HG03039 (cell line): Measurements from ENCODE around the gene MSH4.
"Not testable (repeated sequence)": the region's sequence is repeated elsewhere in the genome, so short reads cannot be mapped to it uniquely, and the experiment has no call there.

ENCODE experiments used
- ATAC-seq: cut with Tn5 transposase; IDR thresholded peaks from one replicate; pipeline ENCODE4 v1.9.1; 2021; ENCODE audit warnings: mild to moderate bottlenecking, moderate library complexity; ENCODE audit not compliant: unreplicated experiment

MSH4 gene

DNA sequence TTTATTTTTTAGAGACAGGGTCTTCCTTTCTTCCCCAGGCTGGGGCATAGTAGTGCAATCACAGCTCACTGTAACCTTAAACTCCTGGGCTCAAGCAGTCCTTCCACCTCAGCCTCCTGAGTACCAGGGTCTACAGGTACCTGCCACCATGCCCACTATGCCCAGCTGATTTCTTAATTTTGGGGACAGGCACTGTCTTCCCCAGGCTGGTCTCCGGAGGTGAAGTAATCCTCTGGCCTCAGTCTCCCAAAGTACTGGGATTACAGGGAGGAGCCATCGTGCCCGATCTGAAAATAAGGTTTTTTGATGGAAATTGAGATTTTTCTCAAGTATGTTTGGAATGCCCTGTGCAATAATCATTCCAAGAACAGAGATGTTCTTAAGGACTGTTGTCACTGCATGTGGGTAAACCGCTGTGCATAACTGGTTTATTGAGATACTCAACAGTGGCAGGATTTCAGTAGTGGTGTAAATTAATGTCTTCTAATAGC, 934 bp upstream of the MSH4 start:
- no peak for ATAC-seq

DNA sequence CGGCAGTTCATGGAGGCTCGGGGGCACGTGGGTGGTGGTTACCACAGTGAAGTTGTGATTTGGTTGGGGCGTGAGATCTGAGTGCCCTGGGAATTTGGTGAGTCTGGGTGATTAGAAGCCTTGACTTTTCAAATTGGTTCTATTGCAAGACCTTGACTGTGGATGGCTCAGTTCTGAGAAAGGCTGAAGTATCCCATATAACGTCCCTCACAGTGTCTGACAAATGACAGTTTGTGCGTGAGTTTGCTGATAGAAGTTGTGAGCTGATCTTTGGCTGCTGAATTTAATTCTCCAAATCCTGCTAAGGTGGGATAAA, 549 bp downstream of the MSH4 start:
- no peak for ATAC-seq

DNA sequence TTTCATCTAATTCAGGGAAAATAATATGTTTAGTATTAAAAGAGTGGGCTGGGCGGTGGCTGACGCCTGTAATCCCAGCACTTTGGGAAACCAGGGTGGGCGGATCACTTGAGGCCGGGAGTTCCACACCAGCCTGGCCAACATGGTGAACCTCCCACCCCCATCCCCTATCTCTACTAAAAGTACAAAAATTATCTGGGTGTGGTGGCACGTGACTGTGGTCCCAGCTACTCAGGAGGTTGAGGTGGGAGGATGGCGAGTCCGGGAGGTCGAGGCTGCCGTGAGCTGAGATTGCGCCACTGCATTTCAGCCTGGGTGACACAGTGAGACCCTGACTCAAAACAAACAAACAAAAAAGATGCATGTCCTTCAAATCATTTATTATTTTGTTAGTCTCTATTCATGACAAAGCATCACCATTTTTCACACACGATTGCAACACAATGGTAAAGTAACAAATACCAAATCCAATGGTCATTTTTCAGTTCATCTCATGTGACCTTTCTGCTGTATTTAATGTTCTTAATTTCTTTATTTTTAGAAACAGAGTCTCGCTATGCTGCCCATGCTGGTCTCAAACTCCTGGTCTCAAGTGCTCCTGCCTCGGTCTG, 1.0 kb downstream of the MSH4 start:
- no peak for ATAC-seq

DNA sequence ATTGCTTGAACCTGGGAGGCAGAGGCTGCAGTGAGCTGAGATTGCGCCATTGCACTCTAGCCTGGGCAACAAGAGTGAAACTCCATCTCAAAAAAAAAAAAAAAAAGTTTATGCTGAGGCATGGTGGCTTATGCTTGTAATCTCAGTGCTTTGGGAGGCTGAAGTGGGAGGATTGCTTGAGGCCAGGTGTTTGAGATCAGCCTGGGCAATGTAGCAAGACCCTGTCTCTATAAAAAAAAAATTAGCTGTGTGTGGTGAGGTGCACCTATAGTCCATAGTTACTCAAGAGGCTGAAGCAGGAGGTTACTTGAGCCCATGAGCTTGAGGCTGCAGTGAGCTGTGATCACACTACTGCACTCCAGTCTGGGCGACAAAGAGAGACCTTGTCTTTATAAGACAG, 4.8 kb downstream of the MSH4 start:
- ATAC-seq: not testable (repeated sequence)

DNA sequence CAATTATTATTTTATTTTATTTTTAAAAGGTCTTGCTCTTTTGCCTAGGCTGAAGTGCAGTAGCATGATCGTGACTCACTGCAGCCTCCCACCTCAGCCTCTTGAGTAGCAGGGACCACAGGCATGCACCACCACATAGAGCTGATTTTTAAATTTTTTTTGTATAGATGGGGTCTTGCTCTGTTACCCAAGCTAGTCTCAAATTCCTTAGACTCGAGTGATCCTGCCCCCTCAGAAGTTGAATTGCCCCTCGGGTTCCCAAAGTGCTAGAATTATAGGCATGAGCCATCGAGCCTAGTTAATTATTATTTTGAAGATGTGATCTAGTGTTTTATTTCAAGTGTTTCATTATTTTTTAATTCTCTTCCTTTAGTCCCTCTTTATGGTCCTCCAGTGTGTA, 12.2 kb downstream of the MSH4 start:
- ATAC-seq: no peak

DNA sequence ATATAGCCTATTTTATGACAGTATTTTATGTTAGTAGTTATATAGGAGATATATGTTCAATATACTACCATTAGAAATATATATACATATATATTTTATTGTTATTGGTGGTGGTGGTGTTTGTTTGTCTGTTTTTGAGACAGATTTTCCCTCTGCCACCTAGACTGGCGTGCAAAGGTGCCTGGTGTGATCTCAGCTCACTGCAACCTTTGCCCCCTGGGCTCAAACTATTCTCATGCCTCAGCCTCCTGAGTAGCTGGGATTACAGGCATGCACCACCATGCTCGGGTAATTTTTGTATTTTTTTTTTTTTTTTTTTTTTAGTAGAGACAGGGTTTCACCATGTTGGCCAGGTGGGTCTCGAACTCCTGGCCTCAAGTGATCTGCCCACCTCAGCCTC, 13.4 kb downstream of the MSH4 start:
- not testable (repeated sequence) for ATAC-seq

DNA sequence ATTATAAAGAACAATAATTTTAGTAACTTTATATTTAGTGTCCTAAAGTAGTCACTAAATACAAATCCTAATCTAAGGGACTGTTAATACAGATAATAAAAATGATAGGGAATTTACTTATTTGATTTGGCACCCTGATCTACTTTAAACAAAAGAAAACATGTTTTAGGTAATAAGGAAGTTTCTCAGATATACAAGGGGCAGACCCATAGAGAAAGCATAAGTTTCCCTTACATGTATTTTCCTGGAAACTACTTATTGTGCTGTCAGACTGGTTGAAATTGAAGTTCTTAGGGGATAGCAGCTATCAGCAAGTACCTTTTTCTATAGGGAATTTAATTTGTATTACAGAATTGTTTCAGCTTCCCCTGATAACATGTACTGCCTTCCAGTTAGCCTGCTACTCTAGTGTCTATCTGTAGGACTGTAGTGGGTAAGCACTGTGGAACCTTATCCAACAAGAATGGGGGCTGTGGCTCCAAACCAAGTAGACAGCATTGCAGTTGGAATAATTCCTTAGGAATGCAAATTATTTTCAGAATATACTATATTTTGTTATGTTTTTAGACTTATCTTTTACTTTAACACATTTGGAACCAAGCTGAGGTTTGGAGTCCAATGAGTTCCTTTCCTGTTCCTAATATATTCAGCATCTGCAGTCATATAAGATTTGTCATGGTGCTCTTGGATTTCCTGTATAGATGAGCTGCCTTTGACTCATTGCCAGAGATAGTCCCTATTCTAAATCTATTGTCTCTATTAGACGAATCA, 14.7 kb downstream of the MSH4 start:
- ATAC-seq: no peak

DNA sequence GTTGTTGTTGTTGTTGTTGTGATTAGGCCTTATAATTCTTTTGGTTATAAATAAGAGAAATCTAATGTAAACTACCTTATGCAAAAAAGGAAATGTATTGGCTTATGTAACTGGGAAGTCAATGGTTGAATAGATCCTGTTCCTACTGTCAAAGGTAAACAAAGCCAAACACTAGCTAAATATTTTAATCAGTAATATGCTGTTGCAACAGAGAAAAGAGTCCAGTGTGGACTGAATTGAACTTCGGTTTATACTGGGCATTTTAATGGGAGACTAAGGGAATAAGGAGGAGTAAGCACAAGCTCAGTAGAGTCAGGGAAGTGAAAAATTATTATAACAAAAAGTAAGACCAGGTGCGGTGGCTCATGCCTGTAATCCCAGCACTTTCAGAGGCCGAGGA, 15.4 kb downstream of the MSH4 start:
- ATAC-seq: no peak

DNA sequence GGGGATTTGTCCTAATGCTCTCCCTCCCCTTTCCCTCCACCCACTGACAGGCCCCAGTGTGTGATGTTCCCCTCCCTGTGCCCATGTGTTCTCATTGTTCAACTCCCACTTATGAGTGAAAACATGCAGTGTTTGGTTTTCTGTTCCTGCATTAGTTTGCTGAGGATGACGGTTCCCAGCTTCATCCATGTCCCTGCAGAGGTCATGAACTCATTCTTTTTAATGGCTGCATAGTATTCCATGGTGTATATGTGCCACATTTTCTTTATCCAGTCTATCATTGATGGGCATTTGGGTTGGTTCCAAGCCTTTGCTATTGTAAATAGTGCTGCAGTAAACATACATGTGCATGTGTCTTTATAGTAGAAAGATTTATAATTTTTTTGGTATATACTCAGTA, 26.9 kb downstream of the MSH4 start:
- not testable (repeated sequence) for ATAC-seq

DNA sequence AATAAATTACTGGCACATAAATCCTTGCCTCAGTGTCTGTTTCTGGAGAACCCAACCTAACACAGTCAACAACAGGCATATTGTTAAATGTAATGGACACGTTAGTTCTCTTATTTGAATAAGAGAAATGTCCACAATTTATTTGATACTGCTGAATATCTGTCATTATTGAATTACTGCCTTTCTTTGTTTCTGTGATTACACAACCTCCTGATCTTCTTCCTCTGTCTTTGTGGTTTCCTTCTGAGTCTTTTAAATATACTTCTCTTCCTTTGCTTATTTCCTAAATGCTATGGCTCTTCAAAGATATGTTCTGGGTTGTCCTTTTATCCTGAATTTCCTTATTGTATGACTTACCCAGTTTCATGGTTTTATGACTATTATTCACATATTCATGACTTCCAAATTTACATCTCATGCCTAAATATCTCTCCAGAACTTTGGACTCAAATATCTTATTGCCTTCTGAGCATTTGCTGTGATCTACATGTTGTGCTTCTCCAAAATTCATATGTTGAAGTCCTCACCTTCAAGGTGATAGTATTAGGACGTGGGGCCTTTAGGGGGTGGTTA, 39.9 kb downstream of the MSH4 start:
- ATAC-seq: no peak

DNA sequence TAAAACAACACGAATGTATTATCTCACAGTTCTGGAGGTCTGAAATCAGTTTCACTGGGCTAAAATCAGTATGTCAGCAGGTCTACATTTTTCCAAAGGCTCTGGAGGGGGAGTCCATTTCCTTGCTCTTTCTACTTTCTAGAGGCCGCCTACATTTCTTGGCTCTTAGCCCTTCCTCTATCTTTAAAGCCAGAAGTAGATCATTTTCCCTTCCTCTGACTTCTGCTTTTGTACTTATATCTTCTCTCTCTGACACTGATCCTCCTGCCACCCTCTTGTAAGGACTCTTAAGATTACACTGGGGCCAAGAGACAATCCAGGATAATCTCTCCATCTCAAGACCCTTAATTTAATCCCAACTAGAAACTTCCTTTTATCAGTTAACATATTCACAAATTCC, 41.4 kb downstream of the MSH4 start:
- ATAC-seq: no peak

DNA sequence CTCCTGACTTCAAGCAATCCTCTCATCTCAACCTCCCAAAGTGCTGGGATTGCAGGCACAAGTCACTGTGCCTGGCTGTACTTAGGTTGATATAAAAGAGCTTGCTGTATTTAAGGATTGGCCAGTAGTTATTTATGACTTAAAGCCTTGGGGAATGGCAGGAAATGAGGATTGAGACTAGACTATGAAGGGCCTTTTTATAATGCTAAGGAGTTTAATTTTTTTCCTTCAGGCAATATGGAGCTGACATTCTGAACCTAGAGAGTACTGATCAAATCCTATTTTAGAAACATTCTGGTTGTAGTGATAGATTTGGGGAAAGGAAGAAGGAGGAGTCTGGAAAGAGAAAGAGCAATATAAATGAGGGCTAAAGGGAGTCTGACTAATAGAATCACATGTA, 44.7 kb downstream of the MSH4 start:
- no peak for ATAC-seq

DNA sequence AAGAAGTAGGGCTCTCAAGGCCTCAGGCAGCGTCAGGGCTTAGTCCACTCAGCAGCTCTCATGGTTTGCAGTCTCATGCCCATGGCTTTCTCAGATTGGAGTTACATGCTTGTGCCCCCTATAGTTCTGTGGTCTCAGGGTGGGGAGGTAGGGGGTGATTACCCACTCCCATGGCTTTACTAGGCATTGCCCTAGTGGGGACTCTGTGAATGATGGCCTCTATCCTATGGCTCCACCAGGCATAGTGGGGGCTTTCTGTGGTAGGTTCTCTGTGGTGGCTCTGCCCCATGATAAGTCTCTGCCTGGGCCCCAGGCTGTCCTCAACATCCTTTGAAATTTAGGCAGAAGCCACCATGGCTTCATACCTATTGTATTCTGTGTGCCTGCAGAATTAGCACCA, 48.9 kb downstream of the MSH4 start:
- no peak for ATAC-seq

DNA sequence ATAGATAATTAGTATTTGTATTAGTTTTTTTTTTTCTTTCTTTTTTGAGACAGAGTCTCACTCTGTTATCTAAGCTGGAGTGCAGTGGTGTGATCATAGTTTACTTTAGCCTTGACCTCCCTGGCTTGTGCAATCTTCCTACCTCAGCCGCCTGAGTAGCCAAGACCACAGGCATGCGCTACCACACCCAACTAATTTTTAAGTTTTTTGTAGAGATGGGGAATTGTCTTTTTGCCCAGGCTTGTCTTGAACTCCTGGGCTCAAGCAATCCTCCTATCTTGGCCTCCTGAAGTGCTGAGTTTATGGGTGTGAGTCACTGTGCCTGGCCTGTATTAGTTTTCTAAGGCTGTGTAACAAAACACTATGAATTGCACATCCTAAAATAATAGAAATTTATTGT, 58.3 kb downstream of the MSH4 start:
- no peak for ATAC-seq

DNA sequence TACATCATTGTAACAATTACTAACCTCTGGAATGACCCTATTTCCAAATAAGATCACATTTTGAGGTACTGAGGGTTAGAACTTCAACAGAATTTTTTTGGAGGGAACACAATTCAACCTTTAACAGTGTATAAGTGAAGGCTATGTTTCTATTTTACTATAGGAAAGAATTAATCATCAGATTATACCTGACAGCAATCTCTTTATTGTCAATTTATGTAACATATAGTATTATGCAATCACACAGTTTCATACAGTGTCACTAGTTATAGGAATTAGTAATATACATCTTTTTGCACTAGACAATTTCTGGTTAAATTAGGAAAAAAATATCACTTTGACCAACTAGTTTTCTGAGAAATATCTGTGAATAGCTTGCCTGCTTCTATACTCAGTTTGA, 59.1 kb downstream of the MSH4 start:
- ATAC-seq: no peak

DNA sequence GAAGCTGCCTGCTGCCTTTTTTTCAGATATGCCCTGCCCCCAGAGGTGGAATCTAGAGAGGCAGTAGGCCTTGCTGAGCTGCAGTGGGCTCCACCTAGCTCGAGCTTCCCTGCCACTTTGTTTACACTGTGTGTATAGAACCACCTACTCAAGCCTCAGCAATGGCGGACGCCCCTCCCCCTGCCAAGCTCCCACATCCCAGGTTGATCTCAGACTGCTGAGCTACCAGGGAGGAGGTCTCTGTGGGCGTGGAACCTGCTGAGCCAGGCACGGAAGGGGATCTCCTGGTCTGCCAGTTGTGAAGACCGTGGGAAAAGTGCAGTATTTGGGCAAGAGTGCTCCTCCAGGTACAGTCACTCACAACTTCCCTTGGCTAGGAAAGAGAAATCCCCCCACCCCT, 65.1 kb downstream of the MSH4 start:
- ATAC-seq: no peak

DNA sequence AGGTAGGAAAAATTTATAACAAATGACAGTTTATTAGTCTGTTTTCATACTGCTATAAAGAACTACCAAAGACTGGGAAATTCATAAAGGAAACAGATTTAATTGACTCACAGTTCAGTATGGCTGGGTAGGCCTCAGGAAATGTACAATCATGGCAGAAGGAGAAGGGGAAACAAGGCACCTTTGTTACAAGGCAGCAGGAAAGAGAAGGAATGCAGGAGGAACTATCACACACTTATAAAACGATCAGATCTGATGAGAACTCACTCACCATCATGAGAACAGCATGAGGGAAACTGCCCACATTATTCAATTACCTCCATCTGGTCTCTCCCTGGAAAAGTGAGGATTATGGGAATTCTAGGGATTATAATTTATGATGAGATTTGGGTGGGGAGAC, 74.3 kb downstream of the MSH4 start:
- no peak for ATAC-seq

DNA sequence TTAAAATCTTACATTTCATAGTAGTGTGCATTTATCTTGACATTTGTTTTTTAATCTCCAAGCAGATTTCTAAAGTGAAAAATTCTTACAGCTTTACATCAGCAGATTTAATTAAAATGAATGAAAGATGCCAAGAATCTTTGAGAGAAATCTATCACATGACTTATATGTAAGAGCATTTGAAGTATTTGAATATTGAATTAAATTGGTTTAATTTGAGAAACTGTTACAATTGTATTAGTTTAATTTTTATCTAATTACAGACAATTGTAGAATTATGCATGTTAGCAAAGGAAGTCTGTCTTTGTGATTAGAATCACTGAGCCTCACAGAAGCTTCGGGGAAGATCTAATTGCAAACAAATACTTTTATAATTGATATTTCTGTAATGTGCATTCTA, 83.3 kb downstream of the MSH4 start:
- ATAC-seq: no peak

DNA sequence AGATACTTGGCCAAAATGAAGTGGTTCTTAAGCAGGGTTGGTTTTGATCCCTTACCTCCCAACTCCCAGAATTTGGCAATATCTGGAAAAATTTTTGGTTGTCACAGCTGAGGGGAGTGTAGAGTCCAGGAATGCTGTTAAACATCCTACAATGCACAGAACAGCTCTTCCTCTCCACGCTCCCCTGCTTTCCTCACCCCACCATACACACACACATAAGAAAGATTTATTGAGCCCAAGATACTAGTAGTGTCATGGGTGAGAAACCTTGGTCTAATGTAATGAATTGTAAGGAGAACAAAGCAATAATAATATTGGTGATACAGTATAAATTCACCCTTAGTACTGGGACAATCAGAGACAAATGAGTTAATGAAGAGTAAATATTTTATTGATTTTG, 87.8 kb downstream of the MSH4 start:
- ATAC-seq: no peak

DNA sequence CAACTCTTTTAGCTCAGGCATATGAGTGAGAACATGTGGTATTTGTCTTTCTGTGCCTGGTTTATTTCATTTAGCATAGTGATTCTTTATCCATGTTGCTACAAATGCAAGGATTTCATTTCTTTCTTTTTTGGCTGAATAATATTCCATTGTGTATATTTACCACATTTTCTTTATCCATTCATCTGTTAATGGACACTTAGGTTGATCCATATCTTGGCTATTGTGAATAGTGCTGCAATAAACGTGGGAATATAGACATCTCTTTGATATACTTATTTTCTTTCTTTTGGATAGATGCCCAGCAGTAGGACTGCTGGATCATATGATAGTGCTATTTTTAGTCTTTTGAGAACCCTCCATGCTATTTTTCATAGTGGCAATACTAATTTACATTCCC, 104.7 kb downstream of the MSH4 start:
- no peak for ATAC-seq

DNA sequence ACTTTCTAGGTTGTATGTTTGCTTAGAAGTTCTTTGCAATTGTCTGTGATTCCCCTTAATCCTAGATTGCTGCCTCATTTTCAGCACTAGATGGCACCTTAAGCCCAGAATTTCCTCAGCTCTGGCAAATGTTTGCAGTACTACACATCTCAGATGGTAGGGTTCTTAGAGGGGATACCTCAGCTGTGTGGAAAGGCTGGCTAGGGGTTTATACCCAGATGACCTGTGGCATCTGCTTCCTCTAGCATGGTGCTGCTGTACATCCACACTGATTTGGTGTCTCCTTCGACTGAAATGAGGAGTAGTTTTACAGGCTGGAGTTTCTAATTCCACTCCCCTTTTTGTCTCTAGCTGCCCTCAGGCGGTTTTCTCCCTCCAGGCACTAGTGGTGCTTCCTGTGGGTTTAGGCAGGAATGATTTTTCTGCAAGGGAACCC, 112.1 kb downstream of the MSH4 start:
- no peak for ATAC-seq

DNA sequence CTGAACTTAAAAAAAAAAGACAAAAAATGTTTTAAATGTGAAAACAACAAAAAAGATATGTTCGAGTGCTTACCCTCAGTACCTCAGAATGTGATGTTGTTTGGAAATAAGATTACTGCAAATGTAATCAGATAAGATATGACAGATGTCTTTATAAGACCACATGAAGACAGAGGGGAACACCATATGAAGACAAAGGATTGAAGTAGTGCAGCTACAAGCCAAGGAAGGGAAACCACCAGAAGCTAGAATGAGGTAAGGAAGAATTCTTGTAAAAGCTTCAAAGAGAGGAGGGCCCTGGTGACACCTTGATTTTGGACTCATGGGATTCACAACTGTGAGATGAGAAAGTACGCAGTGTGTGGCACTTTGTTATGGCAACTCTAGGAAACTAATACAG, 120.2 kb downstream of the MSH4 start:
- no peak for ATAC-seq

DNA sequence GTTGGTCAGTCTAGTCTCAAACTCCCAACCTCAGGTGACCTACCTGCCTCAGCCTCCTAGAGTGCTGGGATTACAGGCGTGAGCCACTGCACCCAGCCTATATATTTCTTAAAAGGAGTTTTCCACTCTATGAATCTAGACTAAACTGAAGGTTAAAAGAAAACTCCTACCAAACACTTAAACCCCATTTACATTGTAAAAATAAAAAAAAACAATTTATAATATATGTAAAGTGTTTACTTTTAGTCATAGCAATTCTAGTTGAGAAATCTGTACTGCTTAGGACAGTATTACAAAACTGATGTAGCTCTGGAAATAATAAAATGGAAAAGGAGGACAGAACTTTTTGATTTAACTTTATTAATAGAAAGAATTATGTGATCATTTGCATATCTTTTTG, 126.0 kb downstream of the MSH4 start:
- ATAC-seq: no peak
